Upper lobe of right lung (tissue), 1 donor: ENCODE results near the gene BMPR1A. TPM values are rescaled to one million over a fixed set of nuclear protein-coding genes. Genes with fewer than 3 reads are reported as not detected.
A peak's percentile ranks its signal among the peaks of the same experiment; 100 is the strongest.
"Not testable (repeated sequence)": the region's sequence is repeated elsewhere in the genome, so short reads cannot be mapped to it uniquely, and the experiment has no call there.

Experiments
- ATAC-seq: fragments of 200-7000 bp; cut with Tn5 transposase; one replicate; pipeline ENCODE4 v1.9.1; 2020; ENCODE audit warnings: mild to moderate bottlenecking, moderate library complexity
- DNase-seq: peaks from one replicate; pipeline ENCODE4 v3.0.0-alpha.2; 2020
- H3K27ac ChIP-seq: fragments of 200-600 bp; one replicate; pipeline ENCODE4 v1.8.0; 2022
- H3K27me3 ChIP-seq: fragments of 200-600 bp; one replicate; pipeline ENCODE4 v1.8.0; 2022; ENCODE audit warnings: mild to moderate bottlenecking
- H3K36me3 ChIP-seq: fragments of 200-600 bp; one replicate; pipeline ENCODE4 v1.8.0; 2022
- H3K4me1 ChIP-seq: fragments of 200-600 bp; one replicate; pipeline ENCODE4 v1.8.0; 2022
- H3K4me3 ChIP-seq: fragments of 200-600 bp; one replicate; pipeline ENCODE4 v1.8.0; 2022; ENCODE audit warnings: mild to moderate bottlenecking
- H3K9me3 ChIP-seq: fragments of 200-600 bp; one replicate; pipeline ENCODE4 v1.8.0; 2022
- intact Hi-C: fragments of 100-400 bp; cut with DNase I; formaldehyde crosslinking; loops from one replicate; pipeline ENCODE4 v1.11.0; 2022
- total RNA-seq: library from RNA; stranded (reverse); fragmentation: NEBNext Ultra II Directional; extraction: Animal tissue kit (Norgen Biotek cat#: 25700); gene quantifications from one replicate; pipeline ENCODE4 v1.2.1, GENCODE V29; 2021
- TF ChIP-seq, protein P1 (sequence below): fragments of 200-600 bp; IDR thresholded peaks from one replicate; pipeline ENCODE4 v1.8.0; 2022; ENCODE audit warnings: antibody characterized with exemption
- donor health status: DM: no; HTN: yes; CAD: no; lungs with severe emphysema.

BMPR1A gene
- total RNA-seq, 1 donor from 2014 or later, result 41.2 TPM

- peaks cover 3% of the 10 kb centered on the region for H3K4me1 ChIP-seq
- TF ChIP-seq, protein P1, sequence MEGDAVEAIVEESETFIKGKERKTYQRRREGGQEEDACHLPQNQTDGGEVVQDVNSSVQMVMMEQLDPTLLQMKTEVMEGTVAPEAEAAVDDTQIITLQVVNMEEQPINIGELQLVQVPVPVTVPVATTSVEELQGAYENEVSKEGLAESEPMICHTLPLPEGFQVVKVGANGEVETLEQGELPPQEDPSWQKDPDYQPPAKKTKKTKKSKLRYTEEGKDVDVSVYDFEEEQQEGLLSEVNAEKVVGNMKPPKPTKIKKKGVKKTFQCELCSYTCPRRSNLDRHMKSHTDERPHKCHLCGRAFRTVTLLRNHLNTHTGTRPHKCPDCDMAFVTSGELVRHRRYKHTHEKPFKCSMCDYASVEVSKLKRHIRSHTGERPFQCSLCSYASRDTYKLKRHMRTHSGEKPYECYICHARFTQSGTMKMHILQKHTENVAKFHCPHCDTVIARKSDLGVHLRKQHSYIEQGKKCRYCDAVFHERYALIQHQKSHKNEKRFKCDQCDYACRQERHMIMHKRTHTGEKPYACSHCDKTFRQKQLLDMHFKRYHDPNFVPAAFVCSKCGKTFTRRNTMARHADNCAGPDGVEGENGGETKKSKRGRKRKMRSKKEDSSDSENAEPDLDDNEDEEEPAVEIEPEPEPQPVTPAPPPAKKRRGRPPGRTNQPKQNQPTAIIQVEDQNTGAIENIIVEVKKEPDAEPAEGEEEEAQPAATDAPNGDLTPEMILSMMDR, result no peak
- peak; percentile 31 for ATAC-seq
- intact Hi-C loops, result no loop called here
- H3K27me3 ChIP-seq, result no peaks in the 10 kb centered on the region
- H3K36me3 ChIP-seq, result no peaks in the 10 kb centered on the region
- H3K27ac ChIP-seq, result no peak overlapping the region
- H3K9me3 ChIP-seq, result no peaks in the 10 kb centered on the region
- no peak overlapping the region for H3K4me3 ChIP-seq
- peak; percentile 39 for DNase-seq
Observed at GRCh38 chr10:86951184-86951761, 194.9 kb downstream of the BMPR1A start.

DNA sequence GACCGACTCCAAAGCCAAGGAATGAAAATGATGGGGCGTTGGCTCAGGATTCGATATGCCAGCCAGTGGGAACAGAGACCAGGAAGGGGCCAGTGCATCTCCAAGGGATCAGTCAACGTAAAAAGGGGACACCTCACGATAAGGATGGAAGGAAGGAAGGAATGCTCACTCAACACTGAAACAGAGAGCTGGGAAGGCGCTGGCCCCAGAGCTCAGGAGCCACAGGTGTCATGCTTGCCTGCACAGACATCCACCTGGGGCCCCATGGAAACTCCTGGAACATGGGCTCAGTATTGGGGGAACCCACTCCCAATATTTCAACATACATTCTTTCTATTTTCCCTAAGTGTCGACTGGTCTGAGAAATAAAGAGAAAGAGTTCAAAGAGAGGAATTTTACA lies 195.7 kb downstream of the BMPR1A start:
- Histone ChIP-seq H3K9me3 (no peaks in the 10 kb centered on the region), H3K4me3 (no peak overlapping the region), H3K27ac (no peak overlapping the region), H3K4me1 (peaks cover 3% of the 10 kb centered on the region), H3K36me3 (no peaks in the 10 kb centered on the region), H3K27me3 (no peaks in the 10 kb centered on the region)
- DNase-seq (no peak), ATAC-seq (no peak)
- intact Hi-C loops, result no loop called here
- TF ChIP-seq, protein P1, result no peak

GRCh38 chr10:86952697-86953096 lies 196.3 kb downstream of the BMPR1A start:
- intact Hi-C loops, H3K27me3 ChIP-seq, ATAC-seq, H3K9me3 ChIP-seq, DNase-seq, H3K36me3 ChIP-seq, H3K4me1 ChIP-seq: not testable (repeated sequence)
- peak overlapping the region; percentile 16 for H3K4me3 ChIP-seq
- peak overlapping the region; percentile 30 for H3K27ac ChIP-seq

GRCh38 chr10:86953747-86954680 lies 197.6 kb downstream of the BMPR1A start:
- intact Hi-C loops, result no loop called here
- no peaks in the 10 kb centered on the region for H3K9me3 ChIP-seq
- H3K4me3 ChIP-seq, result peak overlapping the region; percentile 42
- DNase-seq (no peak), ATAC-seq (peak; percentile 67)
- no peaks in the 10 kb centered on the region for H3K27me3 ChIP-seq
- H3K4me1 ChIP-seq, result peaks cover 13% of the 10 kb centered on the region
- H3K27ac ChIP-seq, result peak overlapping the region; percentile 75
- no peaks in the 10 kb centered on the region for H3K36me3 ChIP-seq
- TF ChIP-seq, protein P1, result no peak

DNA sequence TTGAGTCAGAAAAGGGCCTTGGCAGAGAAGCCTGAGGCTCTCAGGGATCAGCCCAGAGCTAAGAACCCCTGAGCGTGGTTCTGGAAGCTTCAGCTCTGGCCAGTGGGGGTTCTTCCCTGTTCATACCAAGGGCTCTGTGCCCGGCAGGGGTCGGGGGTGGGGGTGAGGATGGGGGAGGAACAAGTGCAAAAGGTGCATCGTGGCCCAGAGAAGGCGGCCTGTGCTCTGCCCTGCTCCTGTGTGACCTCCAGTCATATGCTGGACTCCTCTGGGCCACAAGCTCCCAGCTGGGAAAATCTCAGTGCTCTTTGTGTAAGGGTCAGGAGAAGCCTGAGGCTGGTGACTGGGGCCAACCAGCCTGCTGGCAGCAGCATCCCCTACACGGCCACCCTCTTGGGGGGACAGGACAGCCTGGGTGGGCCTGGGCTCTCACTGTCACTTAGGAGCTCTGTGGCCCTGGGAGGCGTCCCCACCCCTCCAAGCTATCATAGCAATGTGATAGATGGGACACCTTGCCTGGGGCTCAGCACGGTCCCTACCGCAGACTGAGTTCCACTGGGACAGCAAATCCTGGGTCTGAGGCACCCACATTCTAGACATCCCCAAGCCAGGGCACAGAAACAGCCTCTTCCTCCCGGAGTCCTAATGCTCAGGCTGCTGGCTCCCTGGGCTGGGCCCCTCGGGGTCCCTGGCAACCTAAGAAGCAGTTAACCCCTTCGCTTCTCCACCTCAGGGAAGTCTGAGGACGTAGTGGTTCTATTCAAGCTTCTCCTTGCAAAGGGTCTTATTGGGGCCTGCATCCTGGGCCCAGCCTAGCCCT lies 198.5 kb downstream of the BMPR1A start:
- DNase-seq (no peak), ATAC-seq (no peak)
- peaks cover 21% of the 10 kb centered on the region for H3K4me1 ChIP-seq
- peak overlapping the region; percentile 42 for H3K4me3 ChIP-seq
- TF ChIP-seq, protein P1, result no peak
- H3K9me3 ChIP-seq, result no peaks in the 10 kb centered on the region
- H3K27ac ChIP-seq, result peak overlapping the region; percentile 75
- intact Hi-C loops, result no loop called here
- no peaks in the 10 kb centered on the region for H3K27me3 ChIP-seq
- no peaks in the 10 kb centered on the region for H3K36me3 ChIP-seq
